H1 (cell line): Measurements from ENCODE around the gene NT5C1B. TPM values are rescaled to one million over a fixed set of nuclear protein-coding genes. Genes with fewer than 3 reads are reported as not detected.

ENCODE experiments used
- SP2 ChIP-seq: IDR thresholded peaks from 2 replicates; pipeline ENCODE4 v1.6.1; 2012; ENCODE audit warnings: mild to moderate bottlenecking, low read length, inconsistent platforms
- polyA plus RNA-seq, 7 experiments: library from polyadenylated mRNA; depleted of rRNA in 3 of 7; stranded (reverse) in 5 of 7; unstranded in 2 of 7; fragments of >200 nt in 5 of 7; fragments of 200-250 nt in 2 of 7; gene quantifications; 1 replicate in 5 of 7; 2 replicates in 1 of 7; 4 replicates in 1 of 7; pipeline versions ENCODE4 v1.2.1 to v1.2.3, GENCODE V29; 2011 to 2013; ENCODE audit warnings: missing spikeins in 2 of 7, mixed read lengths in 2 of 7
- total RNA-seq: library from RNA; stranded (reverse); fragmentation: NEBNext Ultra II Directional; extraction: Animal tissue kit (Norgen Biotek cat#: 25700); gene quantifications from 2 replicates; pipeline ENCODE4 v1.2.1, GENCODE V29; 2021

Gene NT5C1B
- total and polyA plus RNA-seq, 2 of the 8 experiments (the other 6 are each of a cell fraction or from before 2014, with no cell fraction given), result not detected

GRCh38 chr2:18596993-18597392, 7.6 kb upstream of the NT5C1B start (continued):
- TF ChIP-seq SP2, result no peak
